AG04449 (cell line): Measurements from ENCODE around the gene EPC2.

Source experiments
- CTCF ChIA-PET: fragments of 350-600 bp; formaldehyde crosslinking; extraction: SDS; loops from one replicate; lab custom pipeline; 2021; ENCODE audit warnings: antibody characterized with exemption; lab: Yijun Ruan, JAX
- POLR2A ChIA-PET: fragments of 400-600, 350-600 bp; formaldehyde crosslinking; extraction: SDS; loops from one replicate; lab custom pipeline; 2020; ENCODE audit warnings: antibody characterized with exemption, inconsistent platforms; lab: Yijun Ruan, JAX
- DNase-seq: peaks from one replicate; pipeline ENCODE4 v3.0.0-alpha.2; 2010; ENCODE audit warnings: low read depth, low spot score
- H3K4me3 ChIP-seq: 2 replicates; pipeline ENCODE4 v1.5.1; 2011; ENCODE audit warnings: low read depth, mild to moderate bottlenecking, control low read depth, low read length
- CTCF ChIP-seq: IDR thresholded peaks from one replicate; pipeline ENCODE4 v1.5.1; 2011; ENCODE audit warnings: mild to moderate bottlenecking, moderate library complexity, low read length, control low read depth, inconsistent platforms; ENCODE audit not compliant: insufficient read depth; ENCODE audit errors: missing control alignments

EPC2 gene

DNA sequence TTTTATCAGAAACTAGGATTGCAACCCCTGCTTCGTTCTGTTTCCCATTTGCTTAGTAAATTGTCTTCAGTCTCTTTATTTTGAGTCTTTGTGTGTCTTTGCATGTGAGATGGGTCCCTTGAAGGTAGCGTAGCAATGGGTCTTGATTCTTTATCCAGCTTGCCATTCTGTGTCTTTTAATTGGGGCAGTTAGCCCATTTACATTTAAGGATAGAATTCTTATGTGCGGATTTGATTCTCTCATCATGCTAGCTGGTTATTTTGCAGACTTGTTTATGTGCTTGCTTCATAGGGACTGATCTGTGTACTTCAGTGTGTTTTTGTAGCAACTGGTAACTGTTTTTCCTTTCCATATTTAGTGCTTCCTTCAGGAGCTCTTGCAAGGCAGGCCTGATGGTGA, 73.5 kb downstream of the EPC2 start:
- ChIA-PET POLR2A (no interaction called here), CTCF (no interaction called here)
- no peak for TF ChIP-seq CTCF
- no peak for DNase-seq
- H3K4me3 ChIP-seq: no peak overlapping the region

DNA sequence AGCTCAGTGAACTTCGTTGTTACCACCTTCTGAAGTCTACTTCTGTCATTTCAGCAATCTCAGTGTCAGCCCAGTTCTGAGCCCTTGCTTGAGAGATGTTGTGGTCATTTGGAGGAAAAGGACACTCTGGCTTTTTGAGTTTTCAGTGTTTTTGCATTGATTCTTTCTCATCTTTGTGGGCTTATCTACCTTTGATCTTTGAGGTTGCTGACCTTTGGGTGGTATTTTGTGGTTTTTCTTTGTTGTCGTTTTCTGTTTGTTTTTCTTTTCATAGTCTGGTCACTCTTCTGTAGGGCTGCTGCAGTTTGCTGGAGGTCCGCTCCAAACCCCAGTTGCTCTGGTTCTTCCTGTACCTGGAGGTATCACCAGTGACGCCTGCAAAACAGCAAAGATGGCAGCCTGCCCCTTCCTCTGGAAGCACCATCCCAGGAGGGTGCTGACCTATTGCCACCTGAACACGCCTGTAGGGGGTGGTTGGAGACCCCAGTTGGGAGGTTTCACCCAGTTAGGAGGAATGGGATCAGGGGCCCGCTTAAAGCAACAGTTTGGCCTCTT, 74.7 kb downstream of the EPC2 start:
- no peak for TF ChIP-seq CTCF
- ChIA-PET CTCF (no interaction called here), POLR2A (no interaction called here)
- no peak overlapping the region for H3K4me3 ChIP-seq
- DNase-seq: no peak

- no peak for TF ChIP-seq CTCF
- ChIA-PET CTCF (no interaction called here), POLR2A (no interaction called here)
- no peak overlapping the region for H3K4me3 ChIP-seq
- DNase-seq: no peak
These were observed 75.4 kb downstream of the EPC2 start for GRCh38 chr2:148719941-148720436.

GRCh38 chr2:148720501-148721001, 76.0 kb downstream of the EPC2 start:
- CTCF ChIA-PET: no interaction called here
- POLR2A ChIA-PET: interaction anchor here (0.7 kb wide), 1 partner anchor 57 kb away, joined by 3 read pairs; no protein-coding TSS in a partner anchor
- TF ChIP-seq CTCF: no peak
- no peak for DNase-seq
- H3K4me3 ChIP-seq: no peak overlapping the region

DNA sequence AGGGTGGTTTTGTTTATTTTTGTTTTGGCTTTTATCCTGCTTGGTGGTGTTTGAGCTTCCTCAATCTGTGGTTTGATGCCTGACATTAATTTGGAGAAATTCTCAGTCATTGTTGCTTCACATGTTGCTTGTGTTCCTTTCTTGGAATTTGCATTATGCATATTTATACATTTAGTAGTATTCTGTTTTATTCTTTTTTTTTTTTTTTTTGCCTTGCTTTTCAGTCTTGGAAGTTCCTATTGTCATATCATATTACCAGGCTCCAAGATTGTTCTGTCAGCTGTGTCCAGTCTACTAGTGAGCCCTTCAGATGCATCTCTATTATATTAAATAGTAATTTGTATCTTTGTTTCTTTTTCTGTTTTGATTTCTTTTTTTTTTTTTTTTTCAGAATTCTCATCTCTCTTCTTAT, 77.0 kb downstream of the EPC2 start:
- no peak for TF ChIP-seq CTCF
- no peak for DNase-seq
- POLR2A ChIA-PET: no interaction called here
- H3K4me3 ChIP-seq: no peak overlapping the region
- CTCF ChIA-PET: no interaction called here

GRCh38 chr2:148721991-148722777, 77.6 kb downstream of the EPC2 start:
- DNase-seq: peak; percentile 16
- POLR2A ChIA-PET: no interaction called here
- no peak overlapping the region for H3K4me3 ChIP-seq
- CTCF ChIA-PET: no interaction called here
- no peak for TF ChIP-seq CTCF
